Measurements from ENCODE around the gene PLEK.

PLEK gene

DNA sequence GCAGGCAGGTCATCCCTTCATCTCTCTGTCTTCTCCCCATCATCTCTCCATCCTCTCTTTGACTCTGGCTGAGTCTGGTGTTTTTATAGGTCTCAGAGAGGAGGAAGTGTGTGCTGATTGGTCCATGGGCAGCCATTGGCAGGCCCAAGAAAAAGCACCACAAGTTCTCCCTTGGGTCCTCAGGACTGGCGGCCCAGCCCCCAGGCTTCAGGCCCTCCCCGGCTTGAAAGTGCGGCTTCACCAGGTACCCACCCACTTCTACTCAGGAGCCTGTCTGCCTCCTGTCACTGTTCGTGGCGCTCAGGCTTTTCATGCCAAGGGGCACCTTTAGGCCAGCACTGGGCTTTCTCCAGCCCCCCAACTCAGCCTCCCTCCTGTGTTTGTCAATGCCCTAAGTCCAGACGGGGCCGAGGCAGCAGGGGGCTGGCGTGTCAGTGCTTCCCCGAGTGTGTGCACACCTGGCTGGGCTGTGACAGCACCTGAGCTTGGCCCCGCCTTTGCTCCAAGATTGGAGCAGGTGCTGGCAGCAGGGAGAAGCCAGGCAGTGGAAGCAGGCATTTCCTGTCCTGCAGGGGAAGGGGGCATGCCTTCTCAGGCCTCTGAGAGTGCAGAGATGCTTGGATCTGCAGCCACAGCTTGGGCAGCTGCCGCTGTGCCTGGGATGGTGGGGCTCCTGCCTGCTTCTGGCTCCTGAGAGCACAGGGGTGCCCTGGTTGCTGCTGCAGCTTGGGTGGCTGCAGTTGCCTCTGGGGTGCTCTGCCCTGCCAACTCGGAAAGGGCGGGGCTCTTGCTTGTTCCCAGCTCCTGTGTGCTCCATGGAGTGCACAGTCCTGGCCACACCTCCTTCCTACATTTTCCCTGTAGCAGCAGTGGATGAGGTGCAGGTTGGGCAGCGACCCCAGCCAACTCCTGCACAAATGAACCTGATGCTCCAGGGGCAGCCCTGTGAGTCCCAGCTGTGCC lies 67.9 kb downstream of the PLEK start:
- H3K27ac Mint-ChIP-seq, result no peak overlapping the region
- H3K9me3 Mint-ChIP-seq, result no peaks in the 10 kb centered on the region
- TF ChIP-seq, protein P1, sequence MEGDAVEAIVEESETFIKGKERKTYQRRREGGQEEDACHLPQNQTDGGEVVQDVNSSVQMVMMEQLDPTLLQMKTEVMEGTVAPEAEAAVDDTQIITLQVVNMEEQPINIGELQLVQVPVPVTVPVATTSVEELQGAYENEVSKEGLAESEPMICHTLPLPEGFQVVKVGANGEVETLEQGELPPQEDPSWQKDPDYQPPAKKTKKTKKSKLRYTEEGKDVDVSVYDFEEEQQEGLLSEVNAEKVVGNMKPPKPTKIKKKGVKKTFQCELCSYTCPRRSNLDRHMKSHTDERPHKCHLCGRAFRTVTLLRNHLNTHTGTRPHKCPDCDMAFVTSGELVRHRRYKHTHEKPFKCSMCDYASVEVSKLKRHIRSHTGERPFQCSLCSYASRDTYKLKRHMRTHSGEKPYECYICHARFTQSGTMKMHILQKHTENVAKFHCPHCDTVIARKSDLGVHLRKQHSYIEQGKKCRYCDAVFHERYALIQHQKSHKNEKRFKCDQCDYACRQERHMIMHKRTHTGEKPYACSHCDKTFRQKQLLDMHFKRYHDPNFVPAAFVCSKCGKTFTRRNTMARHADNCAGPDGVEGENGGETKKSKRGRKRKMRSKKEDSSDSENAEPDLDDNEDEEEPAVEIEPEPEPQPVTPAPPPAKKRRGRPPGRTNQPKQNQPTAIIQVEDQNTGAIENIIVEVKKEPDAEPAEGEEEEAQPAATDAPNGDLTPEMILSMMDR (IDR thresholded peaks at IDR 0.05), result no peak
- H3K4me1 Mint-ChIP-seq, result no peaks in the 10 kb centered on the region
- no peaks in the 10 kb centered on the region for H3K27me3 Mint-ChIP-seq (ENCODE audit: low read depth, poor library complexity)
- DNase-seq, result no peak
- H3K4me3 Mint-ChIP-seq, result no peak overlapping the region
- no peaks in the 10 kb centered on the region for H3K36me3 Mint-ChIP-seq (ENCODE audit: low read depth)

DNA sequence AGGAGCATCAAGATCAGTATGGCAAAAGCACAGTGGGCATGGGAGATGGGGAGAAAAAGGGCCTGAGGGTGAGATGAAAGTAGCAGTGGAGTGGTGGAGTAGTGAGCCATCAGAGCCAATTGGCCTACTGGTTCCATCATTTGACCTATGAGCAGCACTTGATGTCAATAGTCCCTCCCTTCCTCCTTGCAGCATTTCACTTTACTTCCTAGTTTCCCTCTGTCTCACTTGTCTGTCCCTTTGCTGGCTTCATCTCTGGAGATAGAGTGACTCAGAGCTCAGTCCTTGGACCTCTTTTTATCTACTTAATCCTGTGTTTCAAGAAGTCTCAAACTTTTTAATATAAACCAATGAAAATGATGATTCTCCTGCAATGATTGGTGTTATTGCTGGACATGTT lies 69.9 kb downstream of the PLEK start:
- Mint-ChIP-seq H3K9me3 (no peaks in the 10 kb centered on the region), H3K27ac (no peak overlapping the region), H3K36me3 (ENCODE audit: low read depth) (no peaks in the 10 kb centered on the region), H3K4me1 (no peaks in the 10 kb centered on the region), H3K27me3 (ENCODE audit: low read depth, poor library complexity) (peaks cover 5% of the 10 kb centered on the region), H3K4me3 (no peak overlapping the region)
- TF ChIP-seq, protein P1 (IDR thresholded peaks at IDR 0.05), result no peak
- no peak for DNase-seq

DNA sequence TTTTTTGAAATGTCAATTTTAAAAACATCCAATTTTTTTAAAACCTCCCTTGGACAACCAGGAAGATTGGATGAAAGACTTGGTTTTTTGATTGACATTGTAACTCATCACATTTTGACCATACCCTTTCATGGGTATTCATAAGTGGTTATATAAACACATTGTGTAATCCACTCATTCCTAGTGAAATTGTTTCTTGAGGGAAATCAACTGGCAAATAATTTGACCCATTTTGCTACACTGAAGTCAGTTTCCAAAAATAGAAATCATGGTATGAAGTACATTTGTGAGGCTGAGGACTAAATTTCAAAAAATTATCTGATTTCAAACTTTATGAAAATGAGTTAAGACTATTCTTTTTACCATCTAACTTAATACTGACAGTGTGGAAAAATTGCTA lies 70.5 kb downstream of the PLEK start:
- H3K27ac Mint-ChIP-seq, result no peak overlapping the region

DNA sequence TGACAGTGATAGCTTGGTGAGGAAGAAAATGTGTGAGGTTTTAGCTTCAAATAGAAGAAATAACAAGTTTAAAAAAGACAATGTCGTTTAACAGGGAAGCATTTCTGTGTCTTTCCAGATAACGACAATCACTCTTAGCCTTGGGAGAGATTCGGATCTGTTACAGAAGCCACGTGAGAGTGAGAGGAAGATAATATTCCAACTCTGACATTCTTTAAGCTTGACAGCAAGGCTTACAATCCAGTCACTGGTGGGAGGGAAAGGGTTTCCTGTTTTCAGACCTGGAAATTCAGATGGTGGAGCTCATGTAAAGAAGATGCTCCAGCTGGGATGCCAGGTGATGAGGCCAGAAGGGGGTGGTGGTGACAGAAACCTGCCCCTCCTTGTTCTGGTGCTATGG lies 71.2 kb downstream of the PLEK start:
- Mint-ChIP-seq H3K4me3 (no peak overlapping the region), H3K27me3 (ENCODE audit: low read depth, poor library complexity) (peaks cover 5% of the 10 kb centered on the region), H3K36me3 (ENCODE audit: low read depth) (no peaks in the 10 kb centered on the region), H3K4me1 (no peaks in the 10 kb centered on the region), H3K27ac (no peak overlapping the region), H3K9me3 (no peaks in the 10 kb centered on the region)
- TF ChIP-seq, protein P1 (IDR thresholded peaks at IDR 0.05), result no peak
- DNase-seq, result no peak

More for the DNA sequence above, 70.5 kb downstream of the PLEK start:
- peaks cover 5% of the 10 kb centered on the region for H3K27me3 Mint-ChIP-seq (ENCODE audit: low read depth, poor library complexity)
- TF ChIP-seq, protein P1 (IDR thresholded peaks at IDR 0.05), result no peak
- H3K4me1 Mint-ChIP-seq, result no peaks in the 10 kb centered on the region
- no peaks in the 10 kb centered on the region for H3K36me3 Mint-ChIP-seq (ENCODE audit: low read depth)
- H3K9me3 Mint-ChIP-seq, result no peaks in the 10 kb centered on the region
- no peak for DNase-seq
- no peak overlapping the region for H3K4me3 Mint-ChIP-seq

DNA sequence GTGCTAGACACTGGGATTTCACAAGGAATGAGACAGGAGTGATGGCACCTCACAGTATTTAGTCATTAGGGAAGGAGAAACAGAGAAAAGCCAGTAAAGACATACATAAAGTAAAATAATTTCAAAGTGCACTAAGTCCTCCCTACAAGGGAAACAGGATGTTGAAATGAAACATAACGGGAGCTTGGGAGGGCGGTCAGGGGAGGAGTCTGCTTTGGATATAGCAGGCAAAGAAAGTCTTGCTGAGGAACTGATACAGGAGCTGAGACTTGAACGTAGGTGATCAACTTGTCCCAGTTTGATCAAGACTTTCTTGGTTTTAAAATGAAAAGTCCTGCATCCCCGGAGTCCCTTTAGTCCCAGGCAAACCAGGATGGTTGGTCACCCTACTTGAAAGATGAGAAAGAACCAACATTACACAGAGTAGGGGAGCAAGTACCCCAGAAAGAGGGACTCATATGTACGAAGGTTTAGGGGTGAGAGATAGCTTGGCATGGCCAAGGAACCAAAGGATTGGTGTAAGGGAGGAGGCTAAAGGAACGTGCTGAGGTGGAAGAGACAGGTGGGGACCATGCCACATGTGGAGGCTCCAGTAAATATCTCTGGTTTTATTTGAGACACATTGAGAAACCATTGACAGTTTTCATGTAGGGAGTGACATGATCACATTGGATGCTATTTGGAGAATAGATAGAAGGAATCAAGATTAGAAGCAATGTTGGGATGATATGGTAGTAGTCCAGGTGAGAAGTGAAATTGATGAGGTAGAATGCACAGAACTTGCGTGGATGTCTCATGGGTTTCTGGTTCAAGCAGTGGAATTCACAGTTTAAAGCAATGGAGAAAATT lies 73.6 kb downstream of the PLEK start:
- no peak for DNase-seq
- no peak overlapping the region for H3K27ac Mint-ChIP-seq
- peaks cover 5% of the 10 kb centered on the region for H3K27me3 Mint-ChIP-seq (ENCODE audit: low read depth, poor library complexity)
- H3K4me3 Mint-ChIP-seq, result no peak overlapping the region
- no peaks in the 10 kb centered on the region for H3K4me1 Mint-ChIP-seq
- no peaks in the 10 kb centered on the region for H3K9me3 Mint-ChIP-seq
- no peaks in the 10 kb centered on the region for H3K36me3 Mint-ChIP-seq (ENCODE audit: low read depth)
- TF ChIP-seq, protein P1 (IDR thresholded peaks at IDR 0.05), result no peak

Measured in nephron progenitor cell (in vitro differentiated cells).